DOHH2 (cell line): ENCODE measurements around the gene CD160.

Source experiments
- EZH2phosphoT487 ChIP-seq: fragments of 200-600 bp; sonication (generic); IDR thresholded peaks from 2 replicates; pipeline ENCODE4 v1.6.1; 2017; ENCODE audit warnings: borderline replicate concordance, mild to moderate bottlenecking, antibody characterized with exemption, low read length, moderate library complexity, mixed read lengths
- TF ChIP-seq, protein P1 (sequence below): fragments of 200-600 bp; sonication (generic); IDR thresholded peaks from one replicate; pipeline ENCODE4 v1.5.1; 2014; ENCODE audit warnings: antibody characterized with exemption, mild to moderate bottlenecking, low read depth, low read length; ENCODE audit not compliant: poor library complexity, severe bottlenecking

DNA sequence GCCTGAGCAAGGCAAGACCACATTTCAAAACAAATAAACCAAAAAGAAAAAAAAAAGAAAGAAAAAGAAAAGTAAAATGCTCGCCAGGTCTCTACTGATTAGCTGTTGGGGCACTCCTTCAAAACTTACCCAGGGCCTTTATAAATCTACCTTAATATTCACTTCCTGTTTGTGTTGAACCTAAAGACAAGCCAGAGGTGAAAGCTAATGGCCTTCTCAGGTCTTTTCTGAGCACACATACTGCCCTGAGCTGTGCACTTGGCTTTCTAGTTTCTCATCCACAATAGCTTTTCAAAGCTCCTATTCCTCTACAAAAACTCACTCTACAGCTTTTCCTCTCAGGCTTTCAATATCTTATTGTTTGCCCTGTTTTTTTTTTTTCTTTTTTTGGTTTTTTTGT is 54.1 kb downstream of the CD160 start:
- TF ChIP-seq, protein P1, sequence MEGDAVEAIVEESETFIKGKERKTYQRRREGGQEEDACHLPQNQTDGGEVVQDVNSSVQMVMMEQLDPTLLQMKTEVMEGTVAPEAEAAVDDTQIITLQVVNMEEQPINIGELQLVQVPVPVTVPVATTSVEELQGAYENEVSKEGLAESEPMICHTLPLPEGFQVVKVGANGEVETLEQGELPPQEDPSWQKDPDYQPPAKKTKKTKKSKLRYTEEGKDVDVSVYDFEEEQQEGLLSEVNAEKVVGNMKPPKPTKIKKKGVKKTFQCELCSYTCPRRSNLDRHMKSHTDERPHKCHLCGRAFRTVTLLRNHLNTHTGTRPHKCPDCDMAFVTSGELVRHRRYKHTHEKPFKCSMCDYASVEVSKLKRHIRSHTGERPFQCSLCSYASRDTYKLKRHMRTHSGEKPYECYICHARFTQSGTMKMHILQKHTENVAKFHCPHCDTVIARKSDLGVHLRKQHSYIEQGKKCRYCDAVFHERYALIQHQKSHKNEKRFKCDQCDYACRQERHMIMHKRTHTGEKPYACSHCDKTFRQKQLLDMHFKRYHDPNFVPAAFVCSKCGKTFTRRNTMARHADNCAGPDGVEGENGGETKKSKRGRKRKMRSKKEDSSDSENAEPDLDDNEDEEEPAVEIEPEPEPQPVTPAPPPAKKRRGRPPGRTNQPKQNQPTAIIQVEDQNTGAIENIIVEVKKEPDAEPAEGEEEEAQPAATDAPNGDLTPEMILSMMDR = no peak
- TF ChIP-seq EZH2phosphoT487 = no peak
